Measurements from ENCODE around the gene SMYD3.

The SMYD3 gene

DNA sequence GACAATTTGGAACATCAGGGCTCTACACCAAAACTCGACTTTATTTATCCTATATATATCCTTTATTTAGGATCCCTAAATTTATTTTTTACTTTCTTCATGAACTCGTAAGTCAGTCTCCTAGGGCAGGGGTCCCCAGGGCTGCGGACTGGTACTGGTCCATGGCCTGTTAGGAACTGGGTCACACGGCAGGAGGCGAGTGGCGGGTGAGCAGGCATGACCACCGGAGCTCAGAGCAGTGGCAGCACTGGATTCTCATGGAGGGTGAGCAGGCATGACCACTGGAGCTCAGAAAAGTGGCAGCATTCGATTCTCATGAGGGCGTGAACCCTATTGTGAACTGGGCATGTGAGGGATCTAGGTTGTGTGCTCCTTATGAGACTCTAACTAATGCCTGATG is 427.0 kb downstream of the SMYD3 start:
- no peak for DNase-seq (ENCODE audit: low read depth in 1 of 2, low spot score in 1 of 2)
- H3K27me3 ChIP-seq (ENCODE audit: insufficient read depth, poor library complexity, severe bottlenecking): no peaks in the 10 kb centered on the region
- no peak overlapping the region for H3K27ac ChIP-seq (replicated peaks)
- H3K4me3 ChIP-seq (replicated peaks; ENCODE audit: insufficient read depth, low read length): no peak overlapping the region
- TF ChIP-seq POLR2AphosphoS5 (IDR thresholded peaks at IDR 0.05; ENCODE audit: low read depth) (no peak), SPI1 (IDR thresholded peaks at IDR 0.05; ENCODE audit: borderline replicate concordance, low read depth) (no peak), GABPA (IDR thresholded peaks at IDR 0.05; ENCODE audit: low read depth) (no peak)
- TF ChIP-seq, protein P1, sequence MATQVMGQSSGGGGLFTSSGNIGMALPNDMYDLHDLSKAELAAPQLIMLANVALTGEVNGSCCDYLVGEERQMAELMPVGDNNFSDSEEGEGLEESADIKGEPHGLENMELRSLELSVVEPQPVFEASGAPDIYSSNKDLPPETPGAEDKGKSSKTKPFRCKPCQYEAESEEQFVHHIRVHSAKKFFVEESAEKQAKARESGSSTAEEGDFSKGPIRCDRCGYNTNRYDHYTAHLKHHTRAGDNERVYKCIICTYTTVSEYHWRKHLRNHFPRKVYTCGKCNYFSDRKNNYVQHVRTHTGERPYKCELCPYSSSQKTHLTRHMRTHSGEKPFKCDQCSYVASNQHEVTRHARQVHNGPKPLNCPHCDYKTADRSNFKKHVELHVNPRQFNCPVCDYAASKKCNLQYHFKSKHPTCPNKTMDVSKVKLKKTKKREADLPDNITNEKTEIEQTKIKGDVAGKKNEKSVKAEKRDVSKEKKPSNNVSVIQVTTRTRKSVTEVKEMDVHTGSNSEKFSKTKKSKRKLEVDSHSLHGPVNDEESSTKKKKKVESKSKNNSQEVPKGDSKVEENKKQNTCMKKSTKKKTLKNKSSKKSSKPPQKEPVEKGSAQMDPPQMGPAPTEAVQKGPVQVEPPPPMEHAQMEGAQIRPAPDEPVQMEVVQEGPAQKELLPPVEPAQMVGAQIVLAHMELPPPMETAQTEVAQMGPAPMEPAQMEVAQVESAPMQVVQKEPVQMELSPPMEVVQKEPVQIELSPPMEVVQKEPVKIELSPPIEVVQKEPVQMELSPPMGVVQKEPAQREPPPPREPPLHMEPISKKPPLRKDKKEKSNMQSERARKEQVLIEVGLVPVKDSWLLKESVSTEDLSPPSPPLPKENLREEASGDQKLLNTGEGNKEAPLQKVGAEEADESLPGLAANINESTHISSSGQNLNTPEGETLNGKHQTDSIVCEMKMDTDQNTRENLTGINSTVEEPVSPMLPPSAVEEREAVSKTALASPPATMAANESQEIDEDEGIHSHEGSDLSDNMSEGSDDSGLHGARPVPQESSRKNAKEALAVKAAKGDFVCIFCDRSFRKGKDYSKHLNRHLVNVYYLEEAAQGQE (IDR thresholded peaks at IDR 0.05; ENCODE audit: insufficient replicate concordance, low read depth): no peak
- TF ChIP-seq, protein P2, sequence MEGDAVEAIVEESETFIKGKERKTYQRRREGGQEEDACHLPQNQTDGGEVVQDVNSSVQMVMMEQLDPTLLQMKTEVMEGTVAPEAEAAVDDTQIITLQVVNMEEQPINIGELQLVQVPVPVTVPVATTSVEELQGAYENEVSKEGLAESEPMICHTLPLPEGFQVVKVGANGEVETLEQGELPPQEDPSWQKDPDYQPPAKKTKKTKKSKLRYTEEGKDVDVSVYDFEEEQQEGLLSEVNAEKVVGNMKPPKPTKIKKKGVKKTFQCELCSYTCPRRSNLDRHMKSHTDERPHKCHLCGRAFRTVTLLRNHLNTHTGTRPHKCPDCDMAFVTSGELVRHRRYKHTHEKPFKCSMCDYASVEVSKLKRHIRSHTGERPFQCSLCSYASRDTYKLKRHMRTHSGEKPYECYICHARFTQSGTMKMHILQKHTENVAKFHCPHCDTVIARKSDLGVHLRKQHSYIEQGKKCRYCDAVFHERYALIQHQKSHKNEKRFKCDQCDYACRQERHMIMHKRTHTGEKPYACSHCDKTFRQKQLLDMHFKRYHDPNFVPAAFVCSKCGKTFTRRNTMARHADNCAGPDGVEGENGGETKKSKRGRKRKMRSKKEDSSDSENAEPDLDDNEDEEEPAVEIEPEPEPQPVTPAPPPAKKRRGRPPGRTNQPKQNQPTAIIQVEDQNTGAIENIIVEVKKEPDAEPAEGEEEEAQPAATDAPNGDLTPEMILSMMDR (IDR thresholded peaks at IDR 0.05; ENCODE audit: insufficient read depth, low read length): no peak

DNA sequence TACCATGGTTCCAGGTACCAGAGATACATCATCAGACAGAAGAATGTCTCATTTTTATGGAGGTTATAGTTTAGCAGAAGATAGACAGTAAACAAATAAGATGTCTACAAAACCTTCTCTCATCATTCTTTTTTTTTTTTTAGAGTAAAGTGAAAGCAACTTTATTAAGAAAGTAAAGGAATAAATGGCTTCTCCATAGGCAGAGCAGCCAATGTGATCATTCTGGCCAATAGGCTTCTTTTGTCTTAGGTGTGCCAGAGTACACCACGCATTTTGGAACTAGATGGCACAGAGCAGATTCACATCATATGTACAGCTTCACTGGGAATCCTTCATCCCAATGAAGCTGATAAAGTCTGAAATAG is 428.2 kb downstream of the SMYD3 start:
- TF ChIP-seq SPI1 (IDR thresholded peaks at IDR 0.05; ENCODE audit: borderline replicate concordance, low read depth) (no peak), POLR2AphosphoS5 (IDR thresholded peaks at IDR 0.05; ENCODE audit: low read depth) (no peak), GABPA (IDR thresholded peaks at IDR 0.05; ENCODE audit: low read depth) (no peak)
- TF ChIP-seq, protein P2 (IDR thresholded peaks at IDR 0.05; ENCODE audit: insufficient read depth, low read length): no peak
- TF ChIP-seq, protein P1 (IDR thresholded peaks at IDR 0.05; ENCODE audit: insufficient replicate concordance, low read depth): no peak
- no peak overlapping the region for H3K27ac ChIP-seq (replicated peaks)
- DNase-seq (ENCODE audit: low read depth in 1 of 2, low spot score in 1 of 2): no peak
- no peaks in the 10 kb centered on the region for H3K27me3 ChIP-seq (ENCODE audit: insufficient read depth, poor library complexity, severe bottlenecking)
- H3K4me3 ChIP-seq (replicated peaks; ENCODE audit: insufficient read depth, low read length): no peak overlapping the region

DNA sequence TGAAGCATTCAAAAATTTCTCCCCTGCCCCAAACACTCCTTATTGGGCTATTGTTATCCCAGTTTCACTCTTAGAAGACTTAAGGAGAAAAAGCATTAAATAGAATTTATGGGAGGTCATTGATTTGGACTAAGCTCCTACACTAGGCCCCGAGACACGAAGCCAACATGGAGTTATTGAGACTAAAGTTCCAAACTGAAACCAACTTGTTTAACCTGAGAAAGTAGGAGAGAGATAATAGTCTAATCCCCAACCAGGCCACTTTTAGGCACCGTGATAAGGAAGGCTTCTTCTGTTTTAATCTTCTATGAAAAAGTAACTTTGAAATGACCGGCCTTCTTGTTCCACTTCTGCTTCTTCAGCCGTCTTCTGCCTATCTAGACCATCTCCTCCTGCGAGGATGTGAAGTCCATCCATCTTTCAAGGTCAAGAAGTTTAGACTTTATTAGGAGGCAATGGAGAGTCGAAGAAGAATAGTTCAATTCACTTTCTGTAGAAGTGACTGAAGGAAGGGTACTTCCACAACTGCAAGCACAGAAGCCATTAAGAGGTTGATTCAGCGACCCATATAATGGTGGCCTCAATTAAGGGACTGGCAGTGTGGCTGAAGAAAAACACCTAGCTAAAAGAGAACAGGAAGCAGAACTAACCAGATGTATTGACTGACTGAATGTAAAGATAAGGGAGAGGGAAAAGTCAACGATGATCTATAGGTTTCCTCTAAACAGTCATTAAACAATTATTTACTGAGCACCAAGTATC is 428.8 kb downstream of the SMYD3 start:
- Histone ChIP-seq H3K27ac (replicated peaks) (no peak overlapping the region), H3K27me3 (ENCODE audit: insufficient read depth, poor library complexity, severe bottlenecking) (no peaks in the 10 kb centered on the region), H3K4me3 (replicated peaks; ENCODE audit: insufficient read depth, low read length) (no peak overlapping the region)
- DNase-seq (ENCODE audit: low read depth in 1 of 2, low spot score in 1 of 2): no peak
- no peak for TF ChIP-seq SPI1 (IDR thresholded peaks at IDR 0.05; ENCODE audit: borderline replicate concordance, low read depth)
- TF ChIP-seq, protein P1 (IDR thresholded peaks at IDR 0.05; ENCODE audit: insufficient replicate concordance, low read depth): no peak
- TF ChIP-seq, protein P2 (IDR thresholded peaks at IDR 0.05; ENCODE audit: insufficient read depth, low read length): no peak
- no peak for TF ChIP-seq GABPA (IDR thresholded peaks at IDR 0.05; ENCODE audit: low read depth)
- no peak for TF ChIP-seq POLR2AphosphoS5 (IDR thresholded peaks at IDR 0.05; ENCODE audit: low read depth)
